Activated CD4-positive, alpha-beta T cell treated with anti-CD3 and anti-CD28 coated beads, Interleukin-2, Interleukin-6, amounts not matched to agents 100 ng/mL and 50 ng/mL, durations not matched to agents 16 hours and 8 hours (primary cell): Measurements from ENCODE around the gene TMEM229B.
A peak's percentile ranks its signal among the peaks of the same experiment; 100 is the strongest.

ENCODE experiments used
- DNase-seq: peaks from one replicate; pipeline ENCODE4 v3.0.0-alpha.2; 2020

The TMEM229B gene

DNA sequence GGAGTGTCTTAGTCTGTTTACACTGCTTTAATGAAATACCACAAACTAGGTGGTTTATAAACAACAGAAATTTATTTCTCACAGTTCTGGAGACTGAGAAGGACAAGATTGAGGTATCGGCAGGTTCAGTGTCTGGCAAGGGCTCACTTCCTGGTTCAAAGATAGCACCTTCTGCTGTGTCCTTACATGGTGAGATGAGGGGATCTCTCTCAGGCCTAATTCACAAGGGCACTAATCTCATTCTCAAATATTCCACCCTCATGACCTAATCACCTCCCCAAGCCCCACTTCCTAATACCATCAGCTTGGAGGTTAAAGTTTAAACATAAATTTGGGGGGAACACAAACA is 41.5 kb downstream of the TMEM229B start:
- no peak for DNase-seq

- no peak for DNase-seq
Observed at GRCh38 chr14:67446371-67447032, 42.0 kb downstream of the TMEM229B start.

DNA sequence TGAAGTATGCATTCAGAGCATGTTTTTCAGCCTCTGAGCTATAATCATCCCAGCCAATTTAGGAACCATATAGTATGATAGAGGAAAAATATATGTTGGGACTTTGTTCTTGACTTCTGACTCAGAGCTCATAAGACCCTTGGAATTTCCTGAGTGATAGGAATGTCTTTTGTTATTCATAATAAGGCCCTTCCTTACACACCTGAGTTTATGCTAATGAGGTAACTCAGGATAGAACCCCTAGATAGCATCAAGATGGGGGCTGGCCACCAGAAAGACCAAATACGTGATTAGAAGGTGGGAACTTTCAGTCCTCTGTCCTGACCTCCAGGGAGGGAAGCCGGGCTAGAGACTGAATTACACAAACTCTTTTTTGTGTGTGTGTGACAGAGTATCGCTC is 44.1 kb downstream of the TMEM229B start:
- DNase-seq = no peak

DNA sequence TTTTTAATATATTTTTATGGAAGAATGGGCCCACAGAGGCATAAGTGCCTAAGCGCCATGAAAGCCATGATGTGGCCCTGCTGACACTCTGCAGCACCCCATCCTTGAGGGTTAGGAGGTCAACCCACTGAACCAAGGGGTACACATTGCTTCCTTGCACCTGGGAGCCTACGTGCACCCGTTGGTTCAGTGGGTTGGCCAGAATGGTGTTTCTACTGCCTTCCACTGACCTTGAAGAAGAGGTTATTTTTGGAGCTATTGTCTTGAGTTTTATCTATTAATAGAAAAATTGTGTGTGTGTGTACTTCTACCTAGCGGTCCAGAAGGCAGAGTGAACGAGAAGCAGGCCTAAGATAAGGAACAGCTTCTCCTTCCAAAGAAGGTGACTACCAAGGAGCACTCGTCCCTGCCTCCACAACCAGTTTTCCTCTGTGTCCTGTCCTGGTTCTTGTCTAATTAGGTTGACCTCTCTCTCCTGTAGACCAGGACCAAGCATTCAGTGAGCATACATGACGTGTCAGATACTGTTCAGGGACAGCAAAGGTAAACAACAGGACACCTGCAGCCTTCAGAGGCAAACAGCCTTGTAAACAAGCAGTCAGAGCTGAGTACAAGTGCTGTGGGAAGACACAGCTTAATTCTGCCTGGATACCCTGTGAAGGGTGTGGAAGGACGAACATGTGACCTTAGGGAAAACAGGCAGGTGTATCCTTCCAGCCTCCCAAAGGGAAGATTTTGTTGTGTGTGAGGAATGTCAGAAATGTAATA is 46.2 kb downstream of the TMEM229B start:
- no peak for DNase-seq

DNA sequence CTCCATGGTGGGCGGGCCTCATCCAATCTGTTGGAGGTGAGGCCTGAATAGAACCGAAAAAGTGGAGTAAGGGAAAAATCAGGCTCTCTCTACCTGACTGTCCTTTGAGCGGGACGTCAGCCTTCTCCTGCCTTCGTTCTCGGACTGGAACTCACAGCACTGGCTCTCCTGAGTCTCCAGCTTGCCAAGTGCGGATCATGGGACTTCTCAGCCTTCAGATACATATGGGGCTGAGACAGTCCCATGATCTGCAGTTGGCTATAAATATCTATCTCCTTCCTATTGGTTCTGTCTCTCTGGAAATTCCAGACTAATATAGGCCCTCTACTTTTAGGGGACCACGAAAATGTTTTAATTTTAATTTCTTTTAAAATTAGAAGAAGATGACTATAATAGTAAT is 46.8 kb downstream of the TMEM229B start:
- DNase-seq = no peak

GRCh38 chr14:67441256-67441655 is 47.3 kb downstream of the TMEM229B start:
- no peak for DNase-seq

- DNase-seq = no peak
Observed at GRCh38 chr14:67440513-67440912, 48.0 kb downstream of the TMEM229B start.

DNA sequence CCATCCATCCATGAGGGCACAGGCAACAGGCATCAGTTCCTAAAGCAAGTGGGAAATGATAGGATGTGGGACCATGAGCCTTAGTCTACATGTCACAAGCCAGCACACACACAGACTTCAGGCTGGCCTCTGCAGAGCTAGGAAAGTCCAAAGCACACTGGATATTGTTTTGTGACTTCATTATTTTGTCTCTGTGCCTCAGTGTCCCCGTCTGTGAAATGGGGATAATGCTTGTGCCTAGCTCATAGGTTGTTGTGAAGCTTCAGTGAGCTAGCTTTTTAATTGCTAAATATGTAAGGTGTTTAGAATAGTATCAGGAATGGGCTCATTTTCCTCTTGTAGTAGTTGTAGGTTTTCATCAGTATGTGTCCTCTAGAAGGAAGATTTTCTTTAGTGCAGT is 49.6 kb downstream of the TMEM229B start:
- DNase-seq = no peak

GRCh38 chr14:67436006-67436866 is 52.3 kb downstream of the TMEM229B start:
- DNase-seq = no peak

GRCh38 chr14:67435603-67436002 is 52.9 kb downstream of the TMEM229B start:
- no peak for DNase-seq

GRCh38 chr14:67432050-67432564 is 56.4 kb downstream of the TMEM229B start:
- DNase-seq = no peak

DNA sequence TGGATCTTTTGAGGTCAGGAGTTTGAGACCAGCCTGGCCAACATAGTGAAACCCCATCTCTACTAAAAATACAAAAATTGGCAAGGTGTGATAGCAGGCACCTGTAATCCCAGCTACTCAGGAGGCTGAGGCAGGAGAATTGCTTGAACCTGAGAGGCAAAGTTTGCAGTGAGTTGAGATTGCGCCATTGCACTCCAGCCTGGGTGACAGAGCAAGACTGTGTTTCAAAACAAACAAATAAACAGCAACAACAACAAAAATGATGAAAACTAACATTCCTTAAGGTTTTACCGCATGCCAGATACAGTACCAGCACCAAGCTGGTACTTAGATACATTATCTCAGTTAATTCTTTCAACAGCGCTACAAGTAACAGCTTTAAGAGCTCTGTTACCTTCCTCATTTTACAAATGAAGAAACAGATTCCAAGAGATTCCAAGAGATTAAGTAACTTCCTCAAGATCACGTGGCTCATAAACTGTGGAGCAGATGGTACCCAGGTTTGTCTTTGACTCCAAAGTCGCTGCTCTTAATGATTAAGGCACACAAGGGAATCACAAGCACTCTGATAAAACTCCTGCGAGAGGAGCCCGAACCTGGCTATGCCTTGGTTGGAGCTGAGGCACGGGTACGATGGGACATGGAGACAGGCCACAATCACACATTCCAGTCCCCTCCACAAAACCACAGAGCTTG is 58.9 kb downstream of the TMEM229B start:
- DNase-seq = no peak

DNA sequence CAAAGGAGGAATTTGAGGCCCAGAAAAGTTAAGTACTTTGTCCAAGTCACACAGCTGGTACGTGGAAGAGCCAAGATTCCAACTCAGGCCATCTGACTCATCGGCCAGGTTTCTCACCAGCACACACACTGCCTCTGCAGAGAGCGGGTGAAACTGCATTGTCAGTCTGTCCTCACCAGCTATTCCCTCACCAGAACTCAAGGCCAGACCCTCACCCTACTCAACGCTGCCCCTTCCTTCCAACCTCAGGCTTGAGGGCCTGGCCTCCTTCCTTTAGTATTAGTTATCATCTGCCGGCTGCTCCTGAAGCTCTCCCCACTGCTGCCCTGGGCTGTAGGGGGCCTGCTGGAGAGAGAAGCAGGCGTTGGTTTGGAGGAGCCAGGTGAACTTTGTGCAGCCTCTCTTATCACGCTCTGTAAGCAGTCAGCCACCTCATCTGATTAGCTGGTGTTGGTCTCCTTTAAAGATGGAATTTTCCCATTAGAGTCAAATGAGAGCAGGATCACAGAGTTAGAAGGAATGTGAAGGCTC is 60.0 kb downstream of the TMEM229B start:
- no peak for DNase-seq

DNA sequence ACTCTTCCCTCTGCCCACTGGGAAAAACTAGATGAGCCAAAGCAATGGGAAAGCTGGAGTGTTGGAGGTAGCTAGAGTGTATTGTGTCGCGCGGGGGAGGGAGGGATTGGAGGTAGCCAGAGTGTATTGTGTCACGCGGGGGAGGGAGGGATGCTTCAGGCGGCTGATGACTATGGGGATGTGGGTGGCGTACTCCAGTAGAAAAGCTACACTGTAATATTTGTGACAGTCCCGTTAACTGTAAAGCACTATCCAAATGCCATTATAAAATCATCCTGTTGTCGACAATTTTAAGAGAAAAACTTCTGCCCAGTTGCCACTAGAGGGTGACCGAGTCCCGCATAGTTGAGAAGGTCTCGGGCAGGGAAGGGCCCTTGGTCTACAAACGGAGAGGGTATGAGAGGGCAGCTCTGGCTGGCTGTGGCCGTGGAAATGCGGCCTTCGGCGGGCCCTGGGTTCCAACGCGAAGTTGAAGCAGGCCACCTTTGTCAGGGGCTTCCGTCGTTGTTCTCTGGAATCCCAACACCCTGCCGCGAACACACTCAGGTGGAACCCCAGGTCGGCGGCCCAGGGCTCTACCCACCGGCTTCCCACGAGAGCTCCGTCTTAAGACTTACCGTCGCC is 61.4 kb downstream of the TMEM229B start:
- DNase-seq = peak; percentile 80

GRCh38 chr14:67426161-67426560 is 62.4 kb downstream of the TMEM229B start:
- DNase-seq = no peak

DNA sequence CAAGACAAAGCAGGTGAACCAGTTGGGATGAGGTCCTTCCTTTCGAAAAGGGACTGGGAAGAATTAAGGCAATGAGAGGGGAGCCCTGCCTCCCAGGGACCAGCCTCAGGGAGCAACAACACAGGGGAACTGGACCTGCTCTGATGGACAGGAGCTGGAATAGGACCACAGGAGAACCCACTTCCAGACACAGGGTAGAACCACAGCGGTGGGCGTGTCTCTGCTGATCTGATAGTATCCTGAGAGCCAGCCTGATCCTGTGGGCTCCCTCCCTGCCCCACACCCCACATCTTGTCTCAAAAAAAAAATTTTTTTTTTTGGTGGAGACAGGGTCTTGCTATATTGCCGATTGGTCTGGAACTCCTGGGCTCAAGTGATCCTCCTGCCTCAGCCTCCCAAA is 62.9 kb downstream of the TMEM229B start:
- DNase-seq = no peak

DNA sequence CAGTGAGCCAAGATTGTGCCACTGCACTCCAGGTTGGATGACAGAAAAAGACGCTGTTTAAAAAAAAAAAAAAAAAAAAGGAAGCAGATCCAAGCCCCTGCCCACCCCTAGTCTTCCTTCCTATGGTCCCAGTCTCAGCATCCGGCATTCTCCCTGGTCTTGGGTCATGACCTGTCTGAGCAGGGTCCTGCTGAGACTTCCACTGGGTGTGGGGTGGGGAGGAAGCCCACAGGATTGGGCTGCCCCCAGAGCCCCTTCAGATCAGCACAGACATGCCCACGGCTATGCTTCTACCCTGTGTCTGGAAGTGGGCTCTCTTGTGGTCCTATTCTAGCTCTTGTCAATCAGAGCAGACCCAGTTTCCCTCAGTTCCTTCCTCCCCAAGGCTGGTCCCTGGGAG is 64.0 kb downstream of the TMEM229B start:
- no peak for DNase-seq

DNA sequence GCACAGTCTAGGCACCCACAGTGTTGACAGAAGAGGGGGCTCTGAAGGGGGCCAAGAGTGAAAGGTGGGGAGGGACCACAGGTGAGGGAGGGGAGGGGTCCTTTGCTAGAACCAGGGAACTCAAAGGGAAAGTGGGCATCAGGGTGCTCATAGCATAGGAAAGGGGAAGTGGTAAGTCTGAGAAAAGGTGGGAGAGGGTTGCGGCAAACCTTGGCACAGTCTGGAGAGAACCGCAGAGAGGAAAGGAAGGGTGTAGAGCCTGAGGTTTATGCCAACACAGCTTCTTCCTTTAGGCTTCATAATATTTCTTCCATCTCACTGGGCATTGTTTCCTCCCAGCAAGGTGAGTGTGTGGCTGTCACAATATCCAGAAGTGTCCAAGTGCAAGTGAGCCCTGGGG is 65.1 kb downstream of the TMEM229B start:
- no peak for DNase-seq

DNA sequence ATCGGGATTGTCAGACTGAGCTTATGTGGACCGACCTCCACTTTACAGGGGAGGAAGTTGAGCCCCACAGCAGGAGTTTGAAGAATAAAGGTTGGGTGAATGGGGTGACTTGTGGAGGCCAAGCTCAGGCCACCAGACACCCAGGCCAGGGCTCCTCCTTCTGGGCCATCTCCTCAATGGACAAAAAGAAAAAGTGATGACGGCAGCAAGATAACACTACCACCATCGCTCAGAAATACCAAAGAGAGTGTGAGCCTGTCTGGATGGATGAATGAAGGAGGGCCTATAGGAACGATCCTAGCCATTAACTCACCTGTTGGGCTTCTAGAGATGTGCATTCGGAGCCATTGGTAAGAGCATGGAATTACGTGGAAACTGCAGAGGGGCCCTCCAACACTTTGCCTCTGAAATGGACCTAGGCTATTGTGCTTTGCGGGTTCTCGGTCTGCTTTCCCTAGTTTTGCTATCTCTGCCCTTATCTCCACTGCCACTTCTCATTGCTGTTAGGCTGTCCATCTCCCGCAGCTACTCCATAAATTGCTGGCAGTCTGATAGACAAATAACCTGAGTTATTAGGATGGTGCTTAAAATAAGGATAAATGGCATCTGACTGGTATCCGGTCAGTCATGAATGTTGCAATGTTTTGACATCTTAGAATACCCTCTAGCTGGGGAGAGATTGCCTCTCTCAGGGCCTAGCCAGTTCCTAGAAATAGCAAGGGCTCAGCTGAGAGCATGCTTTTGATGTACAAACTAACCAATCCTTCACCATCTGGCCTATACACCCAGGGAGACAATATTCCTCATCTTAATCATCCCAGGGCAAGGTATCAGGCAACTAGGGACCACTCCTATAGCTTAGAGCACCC is 66.9 kb downstream of the TMEM229B start:
- DNase-seq = no peak
